Breast epithelium (tissue), 4 donors: ENCODE data around the gene LRRC75B. TPM values are rescaled to one million over a fixed set of nuclear protein-coding genes. Genes with fewer than 3 reads are reported as not detected.

ENCODE experiments used
- DNase-seq, 2 donors: peaks; one replicate each; pipeline ENCODE4 v3.0.0-alpha.2; 2019; ENCODE audit warnings: low spot score in 2 of 2
- H3K27ac ChIP-seq, 2 donors: fragments of 200-600 bp; sonication (generic) in 1 of 2; one replicate each; pipeline ENCODE4 v1.5.1; 2016 to 2019; ENCODE audit warnings: mild to moderate bottlenecking in 1 of 2
- H3K27me3 ChIP-seq, 2 donors: fragments of 200-600 bp; sonication (generic) in 1 of 2; one replicate each; pipeline versions ENCODE4 v1.5.1 to v1.6.0; 2017 to 2019; ENCODE audit warnings: control low read depth in 1 of 2, mild to moderate bottlenecking in 1 of 2
- H3K36me3 ChIP-seq: fragments of 200-600 bp; one replicate; pipeline ENCODE4 v1.5.1; 2019
- H3K4me1 ChIP-seq, 2 donors: fragments of 200-600 bp; sonication (generic); one replicate each; pipeline ENCODE4 v1.5.1; 2016 to 2019; ENCODE audit warnings: control low read depth in 1 of 2
- H3K4me3 ChIP-seq, 3 donors: fragments of 200-600 bp; sonication (generic); 1 replicate in 2 of 3; 2 replicates in 1 of 3; pipeline ENCODE4 v1.5.1; 2016 to 2019; ENCODE audit warnings: mild to moderate bottlenecking in 3 of 3, moderate library complexity in 2 of 3
- H3K9me3 ChIP-seq, 2 donors: fragments of 200-600 bp; sonication (generic) in 1 of 2; one replicate each; pipeline ENCODE4 v1.5.1; 2016 to 2019; ENCODE audit warnings: control low read depth in 1 of 2
- CTCF ChIP-seq, 3 donors: fragments of 450-650 bp; IDR thresholded peaks; one replicate each; pipeline ENCODE4 v1.5.1; 2016 to 2017; ENCODE audit warnings: antibody characterized with exemption in 3 of 3, mild to moderate bottlenecking in 3 of 3, moderate library complexity in 3 of 3
- POLR2A ChIP-seq: fragments of 450-650 bp; IDR thresholded peaks from one replicate; pipeline ENCODE4 v1.6.1; 2016; ENCODE audit warnings: antibody characterized with exemption, mild to moderate bottlenecking, moderate library complexity
- POLR2AphosphoS5 ChIP-seq, 3 donors: sonication (generic); formaldehyde crosslinking; IDR thresholded peaks; one replicate each; pipeline ENCODE4 v1.6.1; 2017; ENCODE audit warnings: antibody characterized with exemption in 3 of 3
- intact Hi-C: fragments of 100-400 bp; cut with DNase I; formaldehyde crosslinking; loops from one replicate; pipeline ENCODE4 v1.15.1; 2023; ENCODE audit warnings: low total_unique reads
- total RNA-seq, 3 donors: library from RNA; depleted of rRNA; stranded (reverse); fragments of >200 nt; gene quantifications; one replicate each; pipeline ENCODE4 v1.1.0, GENCODE V29; 2016

Gene LRRC75B
- total RNA-seq, 3 donors from 2014 or later = 10.7 to 23.1 (median 20.0) TPM

- no peak overlapping the region for H3K4me3 ChIP-seq
- no peaks in the 10 kb centered on the region for H3K36me3 ChIP-seq
- no peak for DNase-seq
- H3K27me3 ChIP-seq = no peaks in the 10 kb centered on the region
- intact Hi-C loops = no loop called here
- H3K4me1 ChIP-seq = no peaks in the 10 kb centered on the region
- no peak overlapping the region for H3K27ac ChIP-seq
- H3K9me3 ChIP-seq = no peaks in the 10 kb centered on the region
- TF ChIP-seq POLR2AphosphoS5 (IDR thresholded peaks at IDR 0.05) = no peak
- no peak for TF ChIP-seq POLR2A
- no peak for TF ChIP-seq CTCF (IDR thresholded peaks at IDR 0.05)
These were observed 16.1 kb downstream of the LRRC75B start for GRCh38 chr22:24576778-24577177.

DNA sequence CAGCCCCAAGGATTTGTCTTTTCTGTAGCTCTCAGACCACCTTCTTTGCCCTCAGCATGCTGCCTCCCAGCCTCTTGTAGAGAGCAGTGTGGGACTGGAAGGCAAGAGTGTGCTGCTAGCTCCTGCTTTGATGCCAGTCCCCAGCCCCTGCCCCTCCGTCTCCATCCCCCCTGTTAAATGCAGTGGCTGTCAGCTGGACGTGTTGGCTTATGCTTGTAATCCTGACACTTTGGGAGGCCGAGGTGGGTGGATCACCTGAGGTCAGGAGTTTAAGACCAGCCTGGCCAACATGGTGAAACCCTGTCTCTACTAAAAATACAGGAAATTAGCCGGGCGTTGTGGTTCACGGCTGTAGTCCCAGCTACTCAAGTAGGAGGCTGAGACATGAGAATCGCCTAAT, 21.6 kb downstream of the LRRC75B start:
- H3K4me1 ChIP-seq = no peaks in the 10 kb centered on the region
- TF ChIP-seq CTCF (IDR thresholded peaks at IDR 0.05) (no peak), POLR2AphosphoS5 (IDR thresholded peaks at IDR 0.05) (no peak), POLR2A (no peak)
- peaks cover 14% of the 10 kb centered on the region for H3K36me3 ChIP-seq
- no peak overlapping the region for H3K4me3 ChIP-seq
- H3K9me3 ChIP-seq = no peaks in the 10 kb centered on the region
- no peak overlapping the region for H3K27ac ChIP-seq
- no peak for DNase-seq
- intact Hi-C loops = no loop called here
- H3K27me3 ChIP-seq = no peaks in the 10 kb centered on the region

- H3K4me3 ChIP-seq = no peak overlapping the region
- H3K27ac ChIP-seq = no peak overlapping the region
- H3K9me3 ChIP-seq = no peaks in the 10 kb centered on the region
- H3K27me3 ChIP-seq = no peaks in the 10 kb centered on the region
- peaks cover 0 to 3% of the 10 kb centered on the region in 2 donors for H3K4me1 ChIP-seq
- peaks cover 14% of the 10 kb centered on the region for H3K36me3 ChIP-seq
- intact Hi-C loops = no loop called here
- no peak for DNase-seq
- TF ChIP-seq POLR2AphosphoS5 (IDR thresholded peaks at IDR 0.05) (no peak), POLR2A (no peak), CTCF (IDR thresholded peaks at IDR 0.05) (no peak)
These were observed 25.2 kb downstream of the LRRC75B start for GRCh38 chr22:24567668-24568067.

DNA sequence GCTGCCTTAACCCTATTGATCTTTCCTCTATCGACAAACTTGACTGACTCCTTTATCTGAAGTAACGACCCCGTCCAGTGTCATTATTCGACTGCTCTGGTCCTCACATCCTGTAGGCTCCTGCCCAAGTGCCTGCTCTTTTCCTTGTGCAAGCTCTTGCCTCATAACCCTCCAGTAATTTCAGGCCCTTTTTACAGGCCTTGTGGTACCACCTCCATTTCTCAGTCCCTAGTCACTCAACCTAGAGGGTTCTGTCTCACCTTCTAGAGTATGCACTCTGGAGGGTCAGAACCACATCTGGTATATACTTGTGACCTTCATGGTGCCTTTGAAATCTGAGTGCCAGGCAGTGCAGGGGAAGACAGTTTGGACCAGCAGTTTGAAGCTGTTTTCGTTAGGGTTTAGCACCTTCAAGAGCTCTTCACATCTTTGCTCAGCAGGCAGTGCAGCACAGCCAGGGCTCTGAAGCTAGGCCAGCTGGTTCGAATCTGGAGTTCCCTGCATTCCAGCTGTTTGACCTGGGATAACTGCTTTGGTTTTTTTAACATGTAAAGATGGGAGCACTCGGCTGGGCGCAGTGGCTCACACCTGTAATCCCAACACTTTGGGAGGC, 25.9 kb downstream of the LRRC75B start:
- no peaks in the 10 kb centered on the region for H3K9me3 ChIP-seq
- peaks cover 0 to 3% of the 10 kb centered on the region in 2 donors for H3K4me1 ChIP-seq
- intact Hi-C loops = no loop called here
- no peak for TF ChIP-seq POLR2A
- no peak for TF ChIP-seq CTCF (IDR thresholded peaks at IDR 0.05)
- TF ChIP-seq POLR2AphosphoS5 (IDR thresholded peaks at IDR 0.05) = no peak
- H3K27ac ChIP-seq = no peak overlapping the region
- H3K36me3 ChIP-seq = peaks cover 14% of the 10 kb centered on the region
- H3K4me3 ChIP-seq = no peak overlapping the region
- no peak for DNase-seq
- H3K27me3 ChIP-seq = no peaks in the 10 kb centered on the region

- no peak overlapping the region for H3K27ac ChIP-seq
- intact Hi-C loops = no loop called here
- peaks cover 0 to 3% of the 10 kb centered on the region in 2 donors for H3K4me1 ChIP-seq
These were observed 27.8 kb downstream of the LRRC75B start for GRCh38 chr22:24565077-24565476.

More at GRCh38 chr22:24565077-24565476, 27.8 kb downstream of the LRRC75B start:
- no peaks in the 10 kb centered on the region for H3K27me3 ChIP-seq
- TF ChIP-seq CTCF (IDR thresholded peaks at IDR 0.05) (no peak), POLR2A (no peak), POLR2AphosphoS5 (IDR thresholded peaks at IDR 0.05) (no peak)
- no peak for DNase-seq
- H3K4me3 ChIP-seq = no peak overlapping the region
- no peaks in the 10 kb centered on the region for H3K9me3 ChIP-seq
- peaks cover 13% of the 10 kb centered on the region for H3K36me3 ChIP-seq
